ENCODE data around the gene RPRD1B.

- TF ChIP-seq, protein P1, sequence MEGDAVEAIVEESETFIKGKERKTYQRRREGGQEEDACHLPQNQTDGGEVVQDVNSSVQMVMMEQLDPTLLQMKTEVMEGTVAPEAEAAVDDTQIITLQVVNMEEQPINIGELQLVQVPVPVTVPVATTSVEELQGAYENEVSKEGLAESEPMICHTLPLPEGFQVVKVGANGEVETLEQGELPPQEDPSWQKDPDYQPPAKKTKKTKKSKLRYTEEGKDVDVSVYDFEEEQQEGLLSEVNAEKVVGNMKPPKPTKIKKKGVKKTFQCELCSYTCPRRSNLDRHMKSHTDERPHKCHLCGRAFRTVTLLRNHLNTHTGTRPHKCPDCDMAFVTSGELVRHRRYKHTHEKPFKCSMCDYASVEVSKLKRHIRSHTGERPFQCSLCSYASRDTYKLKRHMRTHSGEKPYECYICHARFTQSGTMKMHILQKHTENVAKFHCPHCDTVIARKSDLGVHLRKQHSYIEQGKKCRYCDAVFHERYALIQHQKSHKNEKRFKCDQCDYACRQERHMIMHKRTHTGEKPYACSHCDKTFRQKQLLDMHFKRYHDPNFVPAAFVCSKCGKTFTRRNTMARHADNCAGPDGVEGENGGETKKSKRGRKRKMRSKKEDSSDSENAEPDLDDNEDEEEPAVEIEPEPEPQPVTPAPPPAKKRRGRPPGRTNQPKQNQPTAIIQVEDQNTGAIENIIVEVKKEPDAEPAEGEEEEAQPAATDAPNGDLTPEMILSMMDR (IDR thresholded peaks at IDR 0.05; ENCODE audit: poor library complexity): no peak
- no peak for TF ChIP-seq EZH2phosphoT487 (IDR thresholded peaks at IDR 0.05; ENCODE audit: low read depth, severe bottlenecking, unreplicated experiment)
- TF ChIP-seq EZH2 (IDR thresholded peaks at IDR 0.05; ENCODE audit: borderline replicate concordance): no peak
These were observed 81.7 kb downstream of the RPRD1B start for GRCh38 chr20:38115205-38115604.
